ENCODE data around the gene MYO9B. TPM values are rescaled to one million over a fixed set of nuclear protein-coding genes. Genes with fewer than 3 reads are reported as not detected.

Gene MYO9B
- total and polyA plus RNA-seq, 2 of the 13 experiments (the other 11 are each of a cell fraction or from before 2014, with no cell fraction given): 18.0 to 18.3 TPM

DNA sequence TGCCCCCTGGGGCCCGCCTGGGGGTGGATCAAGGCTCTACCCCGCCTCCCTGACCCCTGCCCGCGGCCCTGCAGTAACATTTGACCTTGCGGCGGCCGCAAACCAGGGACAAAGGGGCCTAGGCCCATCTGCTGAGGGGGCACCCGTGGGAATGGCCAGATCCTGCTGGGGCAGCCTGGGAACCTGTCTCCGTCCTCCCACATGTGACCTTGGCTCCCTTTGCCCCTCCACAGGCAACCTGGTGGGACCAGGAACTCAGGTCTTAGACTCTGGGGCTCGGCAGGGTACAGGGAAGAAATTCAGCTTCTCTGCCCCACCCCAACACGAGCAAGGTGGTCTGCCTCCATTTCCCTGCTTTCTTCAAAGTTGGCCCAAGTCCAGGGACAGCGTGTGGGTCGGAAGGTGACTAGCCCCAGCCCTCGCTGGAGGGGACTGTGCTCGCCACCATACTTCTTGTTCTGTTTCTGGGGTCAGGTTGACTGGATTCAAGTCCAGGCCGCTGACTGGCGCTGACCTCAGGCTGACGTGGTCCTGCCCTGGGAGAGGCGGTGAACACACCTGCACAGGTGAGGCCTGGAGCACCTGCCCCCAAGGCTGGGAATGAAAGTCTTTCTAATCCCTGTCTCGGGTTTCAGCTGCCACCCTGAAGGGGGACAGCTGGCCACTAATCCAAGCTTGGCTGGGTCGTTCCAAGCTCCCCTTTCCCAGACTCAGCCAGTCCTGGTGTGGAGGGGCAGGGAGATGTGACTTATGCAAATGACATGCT lies 172.6 kb downstream of the MYO9B start (continued):
- TF ChIP-seq CCAR2 (optimal IDR thresholded peaks at IDR 0.05; ENCODE audit: low read depth, low read length) (peak; percentile 30), ZNF552 (CRISPR knock-in tag; IDR thresholded peaks at IDR 0.05; ENCODE audit: borderline replicate concordance) (0 out of 2 replicates have a peak, but pooled peaks have one; percentile 56), FOXC1 (CRISPR knock-in tag; IDR thresholded peaks at IDR 0.05; ENCODE audit: borderline replicate concordance) (peak; percentile 69), SAP130 (CRISPR knock-in tag; IDR thresholded peaks at IDR 0.05; ENCODE audit: low read depth) (peak; percentile 85), RAD51 (IDR thresholded peaks at IDR 0.05; ENCODE audit: borderline replicate concordance) (no peak), KLF16 (CRISPR knock-in tag; IDR thresholded peaks at IDR 0.05) (peak in 1 of 2 experiments; percentile 97; a peak in 2 of 4 replicates), SMAD9 (CRISPR knock-in tag; IDR thresholded peaks at IDR 0.05) (no peak; the same call in 1 of the 2 replicates), ZNF468 (CRISPR knock-in tag; IDR thresholded peaks at IDR 0.05) (no peak), KLF6 (CRISPR knock-in tag; IDR thresholded peaks at IDR 0.05) (peak; percentile 50; the same call in 1 of the 2 replicates), ZNF816 (CRISPR knock-in tag; IDR thresholded peaks at IDR 0.05; ENCODE audit: borderline replicate concordance) (peak; percentile 52; the same call in 1 of the 2 replicates), DNMT3B (CRISPR knock-in tag; conservative IDR thresholded peaks at IDR 0.05) (no peak), ZNF850 (CRISPR knock-in tag; conservative IDR thresholded peaks at IDR 0.05) (no peak), SNRNP70 (IDR thresholded peaks at IDR 0.05; ENCODE audit: low read depth, low read length) (no peak), RBAK (CRISPR knock-in tag; IDR thresholded peaks at IDR 0.05) (no peak), TBP (CRISPR knock-in tag; IDR thresholded peaks at IDR 0.05) (no peak), ZNF17 (CRISPR knock-in tag; IDR thresholded peaks at IDR 0.05) (no peak), ZFP36L1 (CRISPR knock-in tag; IDR thresholded peaks at IDR 0.05) (peak; percentile 53; the same call in 1 of the 2 replicates), TGIF2 (CRISPR knock-in tag; IDR thresholded peaks at IDR 0.05) (peak; percentile 83), ZNF841 (CRISPR knock-in tag; IDR thresholded peaks at IDR 0.05; ENCODE audit: borderline replicate concordance) (no peak), ETV6 (CRISPR knock-in tag; conservative IDR thresholded peaks at IDR 0.05) (peak; percentile 71; the same call in 1 of the 2 replicates), SCMH1 (CRISPR knock-in tag; IDR thresholded peaks at IDR 0.05; ENCODE audit: borderline replicate concordance) (no peak), RCOR2 (CRISPR knock-in tag; IDR thresholded peaks at IDR 0.05) (peak; percentile 72; the same call in 1 of the 2 replicates)
- TF ChIP-seq, protein P1, sequence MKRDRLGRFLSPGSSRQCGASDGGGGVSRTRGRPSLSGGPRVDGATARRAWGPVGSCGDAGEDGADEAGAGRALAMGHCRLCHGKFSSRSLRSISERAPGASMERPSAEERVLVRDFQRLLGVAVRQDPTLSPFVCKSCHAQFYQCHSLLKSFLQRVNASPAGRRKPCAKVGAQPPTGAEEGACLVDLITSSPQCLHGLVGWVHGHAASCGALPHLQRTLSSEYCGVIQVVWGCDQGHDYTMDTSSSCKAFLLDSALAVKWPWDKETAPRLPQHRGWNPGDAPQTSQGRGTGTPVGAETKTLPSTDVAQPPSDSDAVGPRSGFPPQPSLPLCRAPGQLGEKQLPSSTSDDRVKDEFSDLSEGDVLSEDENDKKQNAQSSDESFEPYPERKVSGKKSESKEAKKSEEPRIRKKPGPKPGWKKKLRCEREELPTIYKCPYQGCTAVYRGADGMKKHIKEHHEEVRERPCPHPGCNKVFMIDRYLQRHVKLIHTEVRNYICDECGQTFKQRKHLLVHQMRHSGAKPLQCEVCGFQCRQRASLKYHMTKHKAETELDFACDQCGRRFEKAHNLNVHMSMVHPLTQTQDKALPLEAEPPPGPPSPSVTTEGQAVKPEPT (CRISPR knock-in tag; IDR thresholded peaks at IDR 0.05; ENCODE audit: low read depth): no peak
- TF ChIP-seq, protein P2, sequence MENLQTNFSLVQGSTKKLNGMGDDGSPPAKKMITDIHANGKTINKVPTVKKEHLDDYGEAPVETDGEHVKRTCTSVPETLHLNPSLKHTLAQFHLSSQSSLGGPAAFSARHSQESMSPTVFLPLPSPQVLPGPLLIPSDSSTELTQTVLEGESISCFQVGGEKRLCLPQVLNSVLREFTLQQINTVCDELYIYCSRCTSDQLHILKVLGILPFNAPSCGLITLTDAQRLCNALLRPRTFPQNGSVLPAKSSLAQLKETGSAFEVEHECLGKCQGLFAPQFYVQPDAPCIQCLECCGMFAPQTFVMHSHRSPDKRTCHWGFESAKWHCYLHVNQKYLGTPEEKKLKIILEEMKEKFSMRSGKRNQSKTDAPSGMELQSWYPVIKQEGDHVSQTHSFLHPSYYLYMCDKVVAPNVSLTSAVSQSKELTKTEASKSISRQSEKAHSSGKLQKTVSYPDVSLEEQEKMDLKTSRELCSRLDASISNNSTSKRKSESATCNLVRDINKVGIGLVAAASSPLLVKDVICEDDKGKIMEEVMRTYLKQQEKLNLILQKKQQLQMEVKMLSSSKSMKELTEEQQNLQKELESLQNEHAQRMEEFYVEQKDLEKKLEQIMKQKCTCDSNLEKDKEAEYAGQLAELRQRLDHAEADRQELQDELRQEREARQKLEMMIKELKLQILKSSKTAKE (CRISPR knock-in tag; IDR thresholded peaks at IDR 0.05; ENCODE audit: borderline replicate concordance): peak; percentile 99
- TF ChIP-seq, protein P3, sequence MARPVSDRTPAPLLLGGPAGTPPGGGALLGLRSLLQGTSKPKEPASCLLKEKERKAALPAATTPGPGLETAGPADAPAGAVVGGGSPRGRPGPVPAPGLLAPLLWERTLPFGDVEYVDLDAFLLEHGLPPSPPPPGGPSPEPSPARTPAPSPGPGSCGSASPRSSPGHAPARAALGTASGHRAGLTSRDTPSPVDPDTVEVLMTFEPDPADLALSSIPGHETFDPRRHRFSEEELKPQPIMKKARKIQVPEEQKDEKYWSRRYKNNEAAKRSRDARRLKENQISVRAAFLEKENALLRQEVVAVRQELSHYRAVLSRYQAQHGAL (CRISPR knock-in tag; IDR thresholded peaks at IDR 0.05; ENCODE audit: not compliant biosample characterization): no peak
- TF ChIP-seq, protein P4, sequence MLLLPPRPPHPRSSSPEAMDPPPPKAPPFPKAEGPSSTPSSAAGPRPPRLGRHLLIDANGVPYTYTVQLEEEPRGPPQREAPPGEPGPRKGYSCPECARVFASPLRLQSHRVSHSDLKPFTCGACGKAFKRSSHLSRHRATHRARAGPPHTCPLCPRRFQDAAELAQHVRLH (CRISPR knock-in tag; IDR thresholded peaks at IDR 0.05; ENCODE audit: borderline replicate concordance, low read depth): peak; percentile 66; the same call in 1 of the 2 replicates
